T-helper 17 cell (primary cell): Measurements from ENCODE around the gene ZNF287. TPM values are rescaled to one million over a fixed set of nuclear protein-coding genes. Genes with fewer than 3 reads are reported as not detected.
A peak's percentile ranks its signal among the peaks of the same experiment; 100 is the strongest.
"Not testable (repeated sequence)": the region's sequence is repeated elsewhere in the genome, so short reads cannot be mapped to it uniquely, and the experiment has no call there.

Source experiments
- ATAC-seq: fragments of 150-1000 bp; cut with Tn5 transposase; 2 replicates; pipeline ENCODE4 v1.10.0; 2021; ENCODE audit warnings: mild to moderate bottlenecking, moderate library complexity
- DNase-seq, 3 donors: peaks; one replicate each; pipeline versions ENCODE4 v3.0.0 to v3.0.0-alpha.2; 2020 to 2021
- H3K9me3 ChIP-seq: one replicate; pipeline ENCODE4 v1.7.0; 2013; ENCODE audit warnings: low read length, mild to moderate bottlenecking; ENCODE audit not compliant: control insufficient read depth, poor library complexity, severe bottlenecking
- H3K27ac Mint-ChIP-seq: one replicate; pipeline ENCODE4 v1.8.0; 2022; ENCODE audit warnings: mild to moderate bottlenecking, moderate library complexity, mixed read lengths
- H3K27me3 Mint-ChIP-seq: one replicate; pipeline ENCODE4 v1.8.0; 2022; ENCODE audit warnings: mixed read lengths
- H3K36me3 Mint-ChIP-seq: one replicate; pipeline ENCODE4 v1.8.0; 2022; ENCODE audit warnings: low read depth, mixed read lengths
- H3K4me1 Mint-ChIP-seq: one replicate; pipeline ENCODE4 v1.8.0; 2022; ENCODE audit warnings: mild to moderate bottlenecking, mixed read lengths
- H3K4me3 Mint-ChIP-seq: one replicate; pipeline ENCODE4 v1.8.0; 2022; ENCODE audit warnings: mild to moderate bottlenecking, moderate library complexity, mixed read lengths
- total RNA-seq, 4 donors: library from RNA in 2 of 4; stranded (reverse) in 2 of 4; gene quantifications; one replicate each; pipeline ENCODE4 v1.2.3 and lab custom pipeline; 2022 to 2026

ZNF287 gene
- total RNA-seq, 2 donors from 2014 or later = 6.6 to 7.6 TPM

DNA sequence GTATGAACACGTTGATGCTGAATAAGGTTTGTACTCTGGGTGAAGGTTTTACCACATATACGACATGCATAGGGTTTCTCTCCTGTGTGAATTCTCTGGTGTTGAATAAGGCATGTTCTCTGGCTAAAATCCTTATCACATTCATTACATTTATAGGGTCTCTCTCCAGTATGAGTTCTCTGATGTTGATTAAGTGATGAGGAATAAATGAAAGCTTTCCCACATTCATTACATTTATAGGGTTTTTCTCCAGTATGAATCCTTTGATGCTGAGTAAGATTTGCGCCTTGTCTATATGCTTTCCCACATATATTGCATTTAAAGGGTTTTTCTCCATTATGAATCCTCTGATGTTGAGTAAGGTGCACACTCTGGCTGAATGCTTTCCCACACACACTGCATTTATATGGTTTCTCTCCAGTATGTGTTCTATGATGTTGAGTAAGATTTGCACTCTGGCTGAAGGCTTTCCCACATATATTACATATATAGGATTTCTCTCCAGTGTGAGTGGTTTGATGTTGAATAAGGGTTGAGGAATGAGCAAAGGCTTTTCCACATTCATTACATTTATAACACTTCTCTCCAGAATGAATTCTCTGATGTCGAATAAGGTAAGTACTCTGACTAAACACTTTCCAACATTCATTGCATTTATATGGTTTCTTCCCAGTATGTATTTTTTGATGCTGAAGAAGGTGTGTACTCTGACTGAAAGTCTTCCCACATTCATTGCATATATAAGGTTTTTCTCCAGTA is 16.9 kb downstream of the ZNF287 start:
- DNase-seq (no peak), ATAC-seq (no peak)
- H3K36me3 Mint-ChIP-seq = peaks cover 4% of the 10 kb centered on the region
- no peaks in the 10 kb centered on the region for H3K4me1 Mint-ChIP-seq
- H3K27ac Mint-ChIP-seq = no peak overlapping the region
- H3K4me3 Mint-ChIP-seq = no peak overlapping the region
- peaks cover 51% of the 10 kb centered on the region for H3K9me3 ChIP-seq
- no peaks in the 10 kb centered on the region for H3K27me3 Mint-ChIP-seq

DNA sequence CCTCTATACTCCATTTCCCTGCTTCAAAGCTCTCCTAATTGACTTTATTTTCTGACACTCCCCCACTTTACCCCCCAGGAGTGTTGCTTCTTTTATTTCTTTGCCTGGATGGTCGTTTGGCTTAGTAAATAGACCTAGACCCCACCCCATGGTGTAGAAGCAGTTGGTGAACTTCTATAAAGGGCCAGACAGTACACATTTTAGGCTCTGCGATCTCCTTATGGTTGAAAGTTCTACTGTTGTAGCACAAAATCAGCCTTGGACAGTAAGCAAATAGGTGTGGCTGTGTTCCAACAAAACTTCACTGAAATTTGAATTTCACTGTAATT is 31.9 kb downstream of the ZNF287 start:
- Mint-ChIP-seq H3K36me3 (peaks cover 4% of the 10 kb centered on the region), H3K27me3 (peaks cover 3% of the 10 kb centered on the region), H3K27ac (peak overlapping the region; percentile 95), H3K4me1 (peaks cover 13% of the 10 kb centered on the region), H3K4me3 (peak overlapping the region; percentile 96)
- no peaks in the 10 kb centered on the region for H3K9me3 ChIP-seq
- ATAC-seq (no peak), DNase-seq (no peak)

DNA sequence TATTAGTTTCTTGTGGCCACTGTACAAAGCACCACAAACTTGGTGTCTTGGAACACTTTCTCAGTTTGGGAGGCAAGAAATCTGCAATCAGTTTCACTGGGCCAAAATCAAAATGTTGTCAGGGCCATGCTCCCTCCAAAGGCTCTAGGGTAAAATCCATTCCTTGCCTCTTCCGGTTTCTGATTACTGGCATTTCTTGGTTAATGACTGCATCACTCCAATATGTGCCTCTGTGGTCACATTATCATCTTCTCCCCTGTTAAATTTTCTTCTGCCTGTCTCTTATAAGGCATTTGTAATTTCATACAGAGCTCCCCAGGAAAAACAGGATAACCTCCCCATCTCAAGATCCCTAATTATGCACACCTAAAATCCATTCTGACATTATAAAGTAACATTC is 34.8 kb downstream of the ZNF287 start:
- H3K4me3 Mint-ChIP-seq = peak overlapping the region; percentile 10
- H3K9me3 ChIP-seq = no peaks in the 10 kb centered on the region
- peaks cover 26% of the 10 kb centered on the region for H3K27me3 Mint-ChIP-seq
- H3K36me3 Mint-ChIP-seq = peaks cover 2% of the 10 kb centered on the region
- no peak overlapping the region for H3K27ac Mint-ChIP-seq
- H3K4me1 Mint-ChIP-seq = peaks cover 13% of the 10 kb centered on the region
- DNase-seq (no peak), ATAC-seq (no peak)

DNA sequence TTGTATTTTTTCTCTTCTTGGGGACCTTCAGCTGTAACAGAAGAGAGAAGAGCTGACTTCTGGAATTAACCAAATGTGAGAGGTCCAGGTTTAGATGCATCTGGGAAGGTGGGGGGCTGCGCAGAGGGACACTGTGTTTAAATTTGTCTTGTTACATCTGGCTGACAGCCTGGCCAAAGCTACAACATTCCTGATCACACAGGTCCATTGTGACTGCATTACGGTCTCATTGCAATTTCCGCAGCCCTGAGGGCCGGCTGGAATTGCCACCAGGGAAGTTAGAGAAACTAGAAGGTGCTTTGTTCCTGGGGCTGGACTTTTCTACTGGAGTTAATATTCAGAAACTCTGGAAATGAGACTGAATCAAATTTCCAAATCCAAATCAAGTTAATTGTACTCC is 39.1 kb downstream of the ZNF287 start:
- no peak overlapping the region for H3K27ac Mint-ChIP-seq
- peaks cover 2% of the 10 kb centered on the region for H3K36me3 Mint-ChIP-seq
- H3K9me3 ChIP-seq = no peaks in the 10 kb centered on the region
- peaks cover 62% of the 10 kb centered on the region for H3K27me3 Mint-ChIP-seq
- no peak overlapping the region for H3K4me3 Mint-ChIP-seq
- peaks cover 3% of the 10 kb centered on the region for H3K4me1 Mint-ChIP-seq
- no peak for DNase-seq
- no peak for ATAC-seq

DNA sequence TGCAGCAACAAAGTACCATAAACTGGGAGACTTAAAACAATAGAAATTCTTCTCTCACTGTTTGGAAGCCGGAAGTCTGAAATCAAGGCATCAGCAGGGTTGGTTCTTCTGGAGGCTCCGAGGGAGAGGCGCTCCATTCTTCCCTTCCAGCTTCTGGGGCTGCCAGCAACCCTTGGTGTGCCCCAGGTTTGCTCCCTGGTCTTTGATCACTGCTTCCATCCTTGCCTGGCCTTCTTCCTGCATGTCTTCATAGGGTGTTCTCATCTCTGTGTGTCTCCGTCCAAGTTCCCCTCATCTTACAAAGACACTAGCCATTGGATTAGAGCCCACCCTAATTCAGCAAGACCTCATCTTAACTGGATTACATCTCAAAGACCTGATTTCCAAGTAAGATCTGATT is 41.7 kb downstream of the ZNF287 start:
- peaks cover 3% of the 10 kb centered on the region for H3K4me1 Mint-ChIP-seq
- ATAC-seq = no peak
- no peaks in the 10 kb centered on the region for H3K9me3 ChIP-seq
- peaks cover under 1% of the 10 kb centered on the region for H3K36me3 Mint-ChIP-seq
- peaks cover 73% of the 10 kb centered on the region for H3K27me3 Mint-ChIP-seq
- no peak for DNase-seq
- no peak overlapping the region for H3K4me3 Mint-ChIP-seq
- no peak overlapping the region for H3K27ac Mint-ChIP-seq

DNA sequence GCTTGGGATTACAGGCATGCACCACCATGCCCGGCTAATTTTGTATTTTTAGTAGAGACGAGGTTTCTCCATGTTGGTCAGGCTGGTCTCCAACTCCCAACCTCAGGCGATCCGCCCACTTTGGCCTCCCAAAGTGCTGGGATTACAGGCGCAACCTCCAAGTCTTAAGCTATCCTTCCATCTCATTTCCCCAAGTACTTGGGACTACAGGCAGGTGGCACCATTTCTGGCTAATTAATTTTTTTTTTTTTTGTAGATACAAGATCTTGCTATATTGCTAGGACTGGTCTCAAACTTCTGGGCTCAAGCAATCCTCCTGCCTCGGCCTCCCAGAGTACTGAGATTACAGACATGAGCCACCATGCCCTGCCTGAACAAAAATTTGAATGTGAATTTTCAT is 43.4 kb downstream of the ZNF287 start:
- not testable (repeated sequence) for H3K4me1 Mint-ChIP-seq, H3K9me3 ChIP-seq, DNase-seq, H3K27ac Mint-ChIP-seq, H3K36me3 Mint-ChIP-seq, H3K4me3 Mint-ChIP-seq, ATAC-seq
- peaks cover 71% of the 10 kb centered on the region for H3K27me3 Mint-ChIP-seq

DNA sequence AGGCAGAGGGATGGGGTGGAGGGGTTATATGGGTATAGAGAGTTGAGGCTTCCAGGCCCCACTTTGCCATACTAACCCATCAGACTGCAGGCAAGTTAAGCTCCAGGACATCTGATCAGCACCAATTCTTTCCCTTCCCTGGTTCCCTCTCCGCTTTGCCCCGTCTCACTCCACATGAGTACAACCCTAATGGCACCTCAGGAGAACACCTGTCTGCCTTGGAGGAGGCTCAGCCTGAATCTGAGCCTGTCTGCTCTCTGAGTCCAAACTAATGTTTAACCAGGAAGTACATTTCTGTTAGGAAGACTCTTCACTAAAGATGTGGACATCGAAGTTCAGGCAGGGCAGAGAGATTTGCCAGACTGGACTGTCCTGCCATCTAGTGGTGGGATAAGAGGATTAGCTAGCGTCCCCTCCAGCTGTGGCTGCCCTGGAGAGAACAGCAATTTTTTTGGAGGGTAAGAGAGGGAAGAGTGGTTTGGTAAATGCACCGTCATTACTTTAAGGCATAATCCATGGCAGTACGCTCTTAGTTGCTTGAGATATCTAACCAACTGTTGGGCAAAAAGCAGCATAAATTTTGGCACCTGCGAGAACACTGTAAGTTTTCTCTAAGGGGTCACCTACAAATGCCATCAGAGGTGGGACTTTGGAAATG is 47.8 kb downstream of the ZNF287 start:
- H3K27ac Mint-ChIP-seq = no peak overlapping the region
- H3K4me1 Mint-ChIP-seq = peaks cover 4% of the 10 kb centered on the region
- peaks cover 1% of the 10 kb centered on the region for H3K36me3 Mint-ChIP-seq
- no peaks in the 10 kb centered on the region for H3K9me3 ChIP-seq
- peaks cover 69% of the 10 kb centered on the region for H3K27me3 Mint-ChIP-seq
- ATAC-seq (peak; percentile 93), DNase-seq (peak; percentile 15 to 38 (median 26))
- no peak overlapping the region for H3K4me3 Mint-ChIP-seq

DNA sequence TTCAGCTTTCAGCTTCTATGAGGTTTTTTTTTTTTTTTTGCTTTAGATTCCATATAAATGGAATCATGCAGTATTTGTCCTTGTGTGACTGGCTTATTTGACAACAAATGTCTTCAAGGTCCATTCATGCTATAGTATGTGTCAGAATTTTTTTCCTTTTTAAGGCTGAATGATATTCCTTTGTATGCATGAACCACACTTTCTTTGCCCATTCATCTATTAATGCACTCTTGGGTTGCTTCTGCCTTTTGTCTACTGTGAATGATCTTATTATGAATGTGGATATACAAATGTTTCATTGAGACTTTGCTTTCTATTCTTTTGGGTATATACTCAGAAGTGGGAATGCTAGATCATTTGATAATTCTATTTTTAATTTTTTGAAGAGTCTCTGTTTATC is 50.0 kb downstream of the ZNF287 start:
- no peak overlapping the region for H3K27ac Mint-ChIP-seq
- H3K27me3 Mint-ChIP-seq = peaks cover 79% of the 10 kb centered on the region
- H3K4me3 Mint-ChIP-seq = no peak overlapping the region

DNA sequence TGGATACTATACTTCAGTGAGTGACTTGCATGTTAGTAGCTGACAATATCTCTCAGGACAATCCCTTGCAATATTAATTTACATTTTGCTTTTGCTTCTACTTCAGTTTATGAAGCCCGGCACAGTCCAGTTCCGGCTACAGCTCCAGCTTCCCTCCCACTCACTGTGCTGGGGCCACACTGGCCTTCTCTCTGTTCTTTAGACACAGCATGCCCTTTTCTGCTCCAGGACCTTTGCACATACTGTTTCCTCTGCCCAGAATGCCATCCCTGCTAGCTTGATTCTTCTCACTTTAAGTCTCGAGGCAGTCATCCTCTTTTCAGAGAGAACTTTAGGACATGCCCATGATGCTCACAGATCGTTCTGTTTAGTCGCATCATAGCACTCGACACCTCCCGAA is 51.5 kb downstream of the ZNF287 start:
- Mint-ChIP-seq H3K27ac (no peak overlapping the region), H3K4me3 (no peak overlapping the region), H3K27me3 (peaks cover 77% of the 10 kb centered on the region), H3K36me3 (peaks cover 10% of the 10 kb centered on the region), H3K4me1 (peaks cover 6% of the 10 kb centered on the region)
- no peak for DNase-seq
- no peak for ATAC-seq
- H3K9me3 ChIP-seq = no peaks in the 10 kb centered on the region

More for the DNA sequence above, 50.0 kb downstream of the ZNF287 start:
- H3K36me3 Mint-ChIP-seq = peaks cover 6% of the 10 kb centered on the region
- ATAC-seq (no peak), DNase-seq (no peak)
- peaks cover 5% of the 10 kb centered on the region for H3K4me1 Mint-ChIP-seq
- no peaks in the 10 kb centered on the region for H3K9me3 ChIP-seq

DNA sequence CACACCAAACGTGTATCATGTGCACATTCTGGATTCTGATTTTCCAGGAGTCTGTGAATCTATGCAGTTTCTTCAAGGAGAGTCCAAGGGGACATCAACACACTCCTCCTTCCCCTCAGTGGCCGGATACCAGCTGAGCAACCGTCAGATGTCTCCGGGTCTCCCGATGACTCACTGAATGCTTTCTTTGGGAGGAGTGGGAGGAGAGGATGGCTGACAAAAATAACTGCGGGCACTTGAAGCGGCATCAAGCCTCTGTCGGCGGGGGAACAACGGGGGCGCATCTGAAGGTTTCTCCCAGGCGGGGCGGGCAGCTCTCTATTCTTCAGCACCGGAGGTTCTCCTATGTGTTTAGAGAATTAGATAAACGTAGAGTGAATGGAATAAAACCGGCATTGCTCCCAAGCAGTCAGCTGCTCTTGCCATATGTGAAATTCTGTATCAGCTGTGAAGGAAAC is 52.4 kb downstream of the ZNF287 start:
- peaks cover 72% of the 10 kb centered on the region for H3K27me3 Mint-ChIP-seq
- no peak overlapping the region for H3K4me3 Mint-ChIP-seq
- no peak overlapping the region for H3K27ac Mint-ChIP-seq
- peaks cover 12% of the 10 kb centered on the region for H3K4me1 Mint-ChIP-seq
- ATAC-seq (no peak), DNase-seq (no peak)
- peaks cover 10% of the 10 kb centered on the region for H3K36me3 Mint-ChIP-seq
- H3K9me3 ChIP-seq = no peaks in the 10 kb centered on the region

DNA sequence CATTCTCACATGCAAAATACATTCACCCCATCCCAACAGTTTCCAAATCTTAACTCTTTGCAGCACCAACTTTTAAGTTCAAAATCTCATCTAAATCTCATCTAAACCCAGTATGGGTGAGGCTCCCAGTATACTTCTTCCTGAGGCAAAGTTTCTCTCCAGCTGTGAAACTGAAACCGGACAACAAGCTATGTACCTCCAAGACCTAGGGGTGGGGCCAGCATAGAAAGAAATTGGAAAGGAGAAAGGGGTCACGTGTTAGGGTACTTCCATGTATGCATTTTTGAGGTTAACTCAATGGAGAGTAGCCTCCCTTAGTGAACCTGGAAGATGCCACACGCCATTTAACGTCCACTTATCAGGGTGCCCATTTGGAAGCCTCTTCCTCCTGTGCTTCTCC is 53.1 kb downstream of the ZNF287 start:
- DNase-seq (no peak), ATAC-seq (no peak)
- Mint-ChIP-seq H3K4me1 (peaks cover 8% of the 10 kb centered on the region), H3K36me3 (peaks cover 10% of the 10 kb centered on the region), H3K27ac (no peak overlapping the region), H3K27me3 (peaks cover 66% of the 10 kb centered on the region), H3K4me3 (no peak overlapping the region)
- no peaks in the 10 kb centered on the region for H3K9me3 ChIP-seq

DNA sequence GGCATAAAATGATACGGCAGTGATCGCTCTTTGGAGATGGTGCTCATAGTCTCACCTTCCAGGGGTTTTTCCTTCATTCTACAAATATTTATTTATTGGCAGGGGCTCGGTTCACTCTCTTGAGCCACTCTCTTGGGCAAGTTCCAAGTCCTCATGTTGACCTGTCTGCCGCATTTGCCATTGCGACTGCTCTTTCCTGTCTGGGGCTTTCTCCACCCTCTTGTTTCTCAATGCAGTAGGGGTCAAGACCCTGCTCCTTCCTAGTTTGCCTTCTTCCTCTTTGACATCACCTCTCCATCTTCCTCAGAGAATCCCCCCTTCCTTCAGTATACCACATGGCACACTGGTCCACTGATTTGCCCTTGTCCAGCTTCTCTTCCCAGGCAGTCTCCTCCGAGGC is 55.1 kb downstream of the ZNF287 start:
- Mint-ChIP-seq H3K36me3 (peaks cover 10% of the 10 kb centered on the region), H3K27ac (no peak overlapping the region), H3K4me1 (peaks cover 8% of the 10 kb centered on the region), H3K4me3 (no peak overlapping the region), H3K27me3 (peaks cover 49% of the 10 kb centered on the region)
- DNase-seq = no peak
- no peaks in the 10 kb centered on the region for H3K9me3 ChIP-seq
- no peak for ATAC-seq

DNA sequence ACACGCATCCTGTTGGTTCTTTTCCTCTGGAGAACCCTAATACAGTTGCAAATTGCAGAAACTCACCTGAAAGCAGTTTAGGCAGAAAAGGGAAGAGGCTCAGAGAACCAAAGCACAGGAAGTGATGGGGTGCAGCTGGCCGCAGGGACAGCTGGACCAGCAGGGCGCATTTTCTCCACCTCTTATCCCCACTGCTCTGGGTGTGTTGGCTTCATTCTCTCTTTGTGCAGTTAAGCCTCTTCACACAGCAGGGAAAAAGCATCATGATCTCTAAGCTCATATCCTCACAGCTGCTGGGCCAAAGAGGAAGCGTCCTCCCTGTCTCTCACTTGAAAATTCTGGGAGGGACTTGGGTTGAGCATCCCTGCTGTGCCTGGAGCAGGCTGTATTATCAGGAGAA is 57.0 kb downstream of the ZNF287 start:
- DNase-seq (no peak), ATAC-seq (no peak)
- H3K4me3 Mint-ChIP-seq = no peak overlapping the region
- H3K9me3 ChIP-seq = no peaks in the 10 kb centered on the region
- H3K4me1 Mint-ChIP-seq = peaks cover 11% of the 10 kb centered on the region
- H3K27ac Mint-ChIP-seq = peak overlapping the region; percentile 16
- H3K27me3 Mint-ChIP-seq = peaks cover 33% of the 10 kb centered on the region
- H3K36me3 Mint-ChIP-seq = peaks cover 10% of the 10 kb centered on the region

DNA sequence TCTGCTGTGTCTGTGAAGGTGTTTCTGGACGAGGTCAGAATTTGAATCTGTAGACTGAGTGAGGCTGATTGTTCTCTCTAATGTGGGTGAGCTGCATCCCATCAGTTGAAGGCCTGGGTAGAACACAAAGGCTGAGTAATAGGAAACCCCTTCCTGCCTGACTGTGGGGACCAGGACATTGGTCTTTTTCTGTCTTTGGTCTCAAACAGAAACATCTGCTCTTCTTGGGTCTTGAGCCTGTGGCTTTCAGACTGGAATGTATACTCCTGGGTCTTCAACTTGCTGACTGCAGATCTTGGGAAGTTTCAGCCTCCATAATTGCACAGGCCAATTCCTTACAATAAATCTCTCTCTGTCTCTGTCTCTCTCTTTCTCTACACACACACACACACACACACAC is 57.4 kb downstream of the ZNF287 start:
- H3K9me3 ChIP-seq = no peaks in the 10 kb centered on the region
- Mint-ChIP-seq H3K27me3 (peaks cover 32% of the 10 kb centered on the region), H3K27ac (peak overlapping the region; percentile 16), H3K4me1 (peaks cover 11% of the 10 kb centered on the region), H3K4me3 (no peak overlapping the region), H3K36me3 (peaks cover 13% of the 10 kb centered on the region)
- ATAC-seq (no peak), DNase-seq (no peak)
